ENCODE data around the gene LAMA5.

Gene LAMA5

GRCh38 chr20:62281161-62281933 is 85.8 kb downstream of the LAMA5 start:
- DNase-seq = no peak

GRCh38 chr20:62280303-62280702 is 86.8 kb downstream of the LAMA5 start:
- DNase-seq = no peak

- DNase-seq = no peak
These were observed 89.9 kb downstream of the LAMA5 start for GRCh38 chr20:62277253-62277652.

- no peak for DNase-seq
These were observed 90.7 kb downstream of the LAMA5 start for GRCh38 chr20:62276439-62276838.

GRCh38 chr20:62275219-62275618 is 91.9 kb downstream of the LAMA5 start:
- no peak for DNase-seq

GRCh38 chr20:62274332-62274950 is 92.7 kb downstream of the LAMA5 start:
- no peak for DNase-seq

GRCh38 chr20:62273416-62273815 is 93.7 kb downstream of the LAMA5 start:
- DNase-seq = no peak

GRCh38 chr20:62272200-62272599 is 94.9 kb downstream of the LAMA5 start:
- DNase-seq = no peak

GRCh38 chr20:62269871-62270270 is 97.2 kb downstream of the LAMA5 start:
- no peak for DNase-seq

- no peak for DNase-seq
These were observed 97.7 kb downstream of the LAMA5 start for GRCh38 chr20:62269378-62269777.

- DNase-seq = no peak
These were observed 98.7 kb downstream of the LAMA5 start for GRCh38 chr20:62268228-62268900.

GRCh38 chr20:62267543-62267942 is 99.6 kb downstream of the LAMA5 start:
- no peak for DNase-seq

- DNase-seq = no peak
These were observed 100.3 kb downstream of the LAMA5 start for GRCh38 chr20:62266851-62267250.

GRCh38 chr20:62266340-62266739 is 100.8 kb downstream of the LAMA5 start:
- DNase-seq = no peak

GRCh38 chr20:62265365-62265764 is 101.7 kb downstream of the LAMA5 start:
- no peak for DNase-seq

- DNase-seq = no peak
These were observed 103.7 kb downstream of the LAMA5 start for GRCh38 chr20:62263396-62263795.

- DNase-seq = no peak
These were observed 105.0 kb downstream of the LAMA5 start for GRCh38 chr20:62262064-62262463.

- DNase-seq = no peak
These were observed 107.9 kb downstream of the LAMA5 start for GRCh38 chr20:62259294-62259565.

All from NK-92 treated with Interleukin-12 subunit alpha and Interleukin-12 subunit beta, amount 100 ng/mL, for 24 hours (cell line).